ENCODE measurements around the gene FHIP1A. TPM values are rescaled to one million over a fixed set of nuclear protein-coding genes. Genes with fewer than 3 reads are reported as not detected.

The FHIP1A gene
- total and polyA plus RNA-seq, 2 of the 13 experiments (the other 11 are each of a cell fraction or from before 2014, with no cell fraction given) = 4.1 to 6.2 TPM

GRCh38 chr4:151359576-151359975 is 49.4 kb upstream of the FHIP1A start:
- Histone ChIP-seq H3K27ac (ENCODE audit: extremely low read length, insufficient read depth, low read length) (no peak overlapping the region), H4K20me1 (ENCODE audit: insufficient read depth, low read length) (no peaks in the 10 kb centered on the region), H3K4me3 (replicated peaks in 1 of 3; ENCODE audit: insufficient read depth in 1 of 3, low read depth in 2 of 3, low read length in 3 of 3) (no peak overlapping the region), H3K27me3 (ENCODE audit: control insufficient read depth in 1 of 2, insufficient read depth in 2 of 2, low read length in 2 of 2) (no peaks in the 10 kb centered on the region), H3K4me2 (ENCODE audit: low read depth, low read length) (no peak overlapping the region), H2AFZ (ENCODE audit: low read length) (no peak overlapping the region), H3K9ac (ENCODE audit: insufficient read depth, low read depth, low read length) (no peak overlapping the region), H3K4me1 (ENCODE audit: insufficient read depth, low read length) (peaks cover 23% of the 10 kb centered on the region), H3K36me3 (replicated peaks in 1 of 2; ENCODE audit: control insufficient read depth in 1 of 2, insufficient read depth in 2 of 2, low read length in 2 of 2) (no peaks in the 10 kb centered on the region), H3K9me3 (ENCODE audit: low read length) (no peaks in the 10 kb centered on the region), H3K79me2 (ENCODE audit: insufficient read depth, low read length) (no peaks in the 10 kb centered on the region)
- in situ Hi-C loops (cut with HindIII; ENCODE audit: extremely low pct_ligation_motif_present, low pct_unique_long_range_greater_than_20kb) (loop anchor here (25.0 kb wide), 1 partner anchor 247 kb away; no protein-coding TSS in a partner anchor), intact Hi-C loops (cut with micrococcal nuclease; ENCODE audit: unreplicated experiment) (no loop called here)
- TF ChIP-seq CBX1 (IDR thresholded peaks at IDR 0.05; ENCODE audit: low read depth) = no peak
- TF ChIP-seq, protein P1, sequence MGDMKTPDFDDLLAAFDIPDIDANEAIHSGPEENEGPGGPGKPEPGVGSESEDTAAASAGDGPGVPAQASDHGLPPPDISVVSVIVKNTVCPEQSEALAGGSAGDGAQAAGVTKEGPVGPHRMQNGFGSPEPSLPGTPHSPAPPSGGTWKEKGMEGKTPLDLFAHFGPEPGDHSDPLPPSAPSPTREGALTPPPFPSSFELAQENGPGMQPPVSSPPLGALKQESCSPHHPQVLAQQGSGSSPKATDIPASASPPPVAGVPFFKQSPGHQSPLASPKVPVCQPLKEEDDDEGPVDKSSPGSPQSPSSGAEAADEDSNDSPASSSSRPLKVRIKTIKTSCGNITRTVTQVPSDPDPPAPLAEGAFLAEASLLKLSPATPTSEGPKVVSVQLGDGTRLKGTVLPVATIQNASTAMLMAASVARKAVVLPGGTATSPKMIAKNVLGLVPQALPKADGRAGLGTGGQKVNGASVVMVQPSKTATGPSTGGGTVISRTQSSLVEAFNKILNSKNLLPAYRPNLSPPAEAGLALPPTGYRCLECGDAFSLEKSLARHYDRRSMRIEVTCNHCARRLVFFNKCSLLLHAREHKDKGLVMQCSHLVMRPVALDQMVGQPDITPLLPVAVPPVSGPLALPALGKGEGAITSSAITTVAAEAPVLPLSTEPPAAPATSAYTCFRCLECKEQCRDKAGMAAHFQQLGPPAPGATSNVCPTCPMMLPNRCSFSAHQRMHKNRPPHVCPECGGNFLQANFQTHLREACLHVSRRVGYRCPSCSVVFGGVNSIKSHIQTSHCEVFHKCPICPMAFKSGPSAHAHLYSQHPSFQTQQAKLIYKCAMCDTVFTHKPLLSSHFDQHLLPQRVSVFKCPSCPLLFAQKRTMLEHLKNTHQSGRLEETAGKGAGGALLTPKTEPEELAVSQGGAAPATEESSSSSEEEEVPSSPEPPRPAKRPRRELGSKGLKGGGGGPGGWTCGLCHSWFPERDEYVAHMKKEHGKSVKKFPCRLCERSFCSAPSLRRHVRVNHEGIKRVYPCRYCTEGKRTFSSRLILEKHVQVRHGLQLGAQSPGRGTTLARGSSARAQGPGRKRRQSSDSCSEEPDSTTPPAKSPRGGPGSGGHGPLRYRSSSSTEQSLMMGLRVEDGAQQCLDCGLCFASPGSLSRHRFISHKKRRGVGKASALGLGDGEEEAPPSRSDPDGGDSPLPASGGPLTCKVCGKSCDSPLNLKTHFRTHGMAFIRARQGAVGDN (CRISPR knock-in tag; IDR thresholded peaks at IDR 0.05) = no peak
- no peak for TF ChIP-seq SRY (CRISPR knock-in tag; IDR thresholded peaks at IDR 0.05)
- TF ChIP-seq, protein P2, sequence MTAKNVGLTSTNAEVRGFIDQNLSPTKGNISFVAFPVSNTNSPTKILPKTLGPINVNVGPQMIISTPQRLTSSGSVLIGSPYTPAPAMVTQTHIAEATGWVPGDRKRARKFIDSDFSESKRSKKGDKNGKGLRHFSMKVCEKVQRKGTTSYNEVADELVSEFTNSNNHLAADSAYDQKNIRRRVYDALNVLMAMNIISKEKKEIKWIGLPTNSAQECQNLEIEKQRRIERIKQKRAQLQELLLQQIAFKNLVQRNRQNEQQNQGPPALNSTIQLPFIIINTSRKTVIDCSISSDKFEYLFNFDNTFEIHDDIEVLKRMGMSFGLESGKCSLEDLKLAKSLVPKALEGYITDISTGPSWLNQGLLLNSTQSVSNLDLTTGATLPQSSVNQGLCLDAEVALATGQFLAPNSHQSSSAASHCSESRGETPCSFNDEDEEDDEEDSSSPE (CRISPR knock-in tag; IDR thresholded peaks at IDR 0.05) = no peak
- TF ChIP-seq E2F2 (CRISPR knock-in tag; IDR thresholded peaks at IDR 0.05; ENCODE audit: borderline replicate concordance) = no peak
- TF ChIP-seq TCF7L2 (IDR thresholded peaks at IDR 0.05; ENCODE audit: low read depth, low read length) = no peak
- DNase-seq (ENCODE audit: low spot score) (no peak), ATAC-seq (no peak), FAIRE-seq (no peak)
- 59% methylated on average over 4 of the region's 4 CpGs for WGBS (ENCODE audit: low lambda C conversion rate)
- POLR2A ChIA-PET = interaction anchor here (2.1 kb wide), 1 partner anchor 35 kb away, joined by 10 read pairs; the partner anchor contains the start of gene SH3D19
- BruUV-seq (replicated peaks) = no TSS peak
- CTCF ChIA-PET (ENCODE audit: low intra/inter-chr PET ratio, low total read pairs) = no interaction called here

Measured in HepG2 (cell line).